Smooth muscle cell (in vitro differentiated cells): Measurements from ENCODE around the gene KBTBD2. TPM values are rescaled to one million over a fixed set of nuclear protein-coding genes. Genes with fewer than 3 reads are reported as not detected.

Experiments
- DNase-seq: peaks from one replicate; lab custom pipeline; 2025; ENCODE audit not compliant: unreplicated experiment; lab: John Stamatoyannopoulos, UW
- H2AFZ ChIP-seq: fragments of 200-600 bp; sonication (generic); 2 replicates; pipeline ENCODE4 v1.6.0; 2016; ENCODE audit warnings: antibody characterized with exemption, low read depth, mild to moderate bottlenecking
- H3F3A ChIP-seq: fragments of 200-600 bp; sonication (generic); 2 replicates; pipeline ENCODE4 v1.6.0; 2017; ENCODE audit warnings: antibody characterized with exemption, low read depth
- H3K27ac ChIP-seq: fragments of 200-600 bp; sonication (generic); 2 replicates; pipeline ENCODE4 v1.5.1; 2016; ENCODE audit warnings: low read depth, mild to moderate bottlenecking
- H3K27me3 ChIP-seq: fragments of 200-600 bp; sonication (generic); 2 replicates; pipeline ENCODE4 v1.6.1; 2016; ENCODE audit warnings: low read depth, mild to moderate bottlenecking
- H3K36me3 ChIP-seq: fragments of 200-600 bp; sonication (generic); 2 replicates; pipeline ENCODE4 v1.5.1; 2016; ENCODE audit warnings: low read depth
- H3K4me1 ChIP-seq: fragments of 200-600 bp; sonication (generic); 2 replicates; pipeline ENCODE4 v1.5.1; 2016; ENCODE audit warnings: low read depth
- H3K4me2 ChIP-seq: fragments of 200-600 bp; sonication (generic); 2 replicates; pipeline ENCODE4 v1.6.0; 2016; ENCODE audit warnings: mild to moderate bottlenecking
- H3K4me3 ChIP-seq: fragments of 200-600 bp; sonication (generic); 2 replicates; pipeline ENCODE4 v1.5.1; 2016; ENCODE audit warnings: mild to moderate bottlenecking
- H3K79me2 ChIP-seq: fragments of 200-600 bp; sonication (generic); 2 replicates; pipeline ENCODE4 v1.6.0; 2016; ENCODE audit warnings: low read depth, mild to moderate bottlenecking
- H3K9ac ChIP-seq: fragments of 200-600 bp; sonication (generic); 2 replicates; pipeline ENCODE4 v1.6.0; 2016; ENCODE audit warnings: low read depth
- H3K9me3 ChIP-seq: fragments of 200-600 bp; sonication (generic); replicated peaks from 2 replicates; pipeline ENCODE4 v1.5.1; 2016; ENCODE audit warnings: low read depth
- H4K20me1 ChIP-seq: fragments of 200-600 bp; sonication (generic); 2 replicates; pipeline ENCODE4 v1.6.0; 2016; ENCODE audit warnings: low read depth
- WGBS: methylation state at CpG from one replicate; pipeline ENCODE4 v1.1.7; 2016; ENCODE audit warnings: low lambda C conversion rate; 5-methylcytosine and 5-hydroxymethylcytosine counted together
- polyA plus RNA-seq: library from polyadenylated mRNA; unstranded; fragments of >200 nt; fragmentation: Nextera tagmentation; extraction: Ambion mirVana; gene quantifications from 2 replicates; pipeline ENCODE4 v1.2.1, GENCODE V29; 2016
- total RNA-seq: library from RNA; depleted of rRNA; stranded (reverse); fragments of >200 nt; gene quantifications from 2 replicates; pipeline ENCODE4 v1.2.3, GENCODE V29; 2014
- TF ChIP-seq, protein P1 (sequence below): fragments of 200-600 bp; sonication (generic); IDR thresholded peaks from 2 replicates; pipeline ENCODE4 v1.5.1; 2017; ENCODE audit warnings: borderline replicate concordance, mild to moderate bottlenecking, antibody characterized with exemption; ENCODE audit not compliant: insufficient read depth, poor library complexity, severe bottlenecking

KBTBD2 gene
- total and polyA plus RNA-seq, 2 experiments from 2014 or later: 25.6 to 32.7 TPM

DNA sequence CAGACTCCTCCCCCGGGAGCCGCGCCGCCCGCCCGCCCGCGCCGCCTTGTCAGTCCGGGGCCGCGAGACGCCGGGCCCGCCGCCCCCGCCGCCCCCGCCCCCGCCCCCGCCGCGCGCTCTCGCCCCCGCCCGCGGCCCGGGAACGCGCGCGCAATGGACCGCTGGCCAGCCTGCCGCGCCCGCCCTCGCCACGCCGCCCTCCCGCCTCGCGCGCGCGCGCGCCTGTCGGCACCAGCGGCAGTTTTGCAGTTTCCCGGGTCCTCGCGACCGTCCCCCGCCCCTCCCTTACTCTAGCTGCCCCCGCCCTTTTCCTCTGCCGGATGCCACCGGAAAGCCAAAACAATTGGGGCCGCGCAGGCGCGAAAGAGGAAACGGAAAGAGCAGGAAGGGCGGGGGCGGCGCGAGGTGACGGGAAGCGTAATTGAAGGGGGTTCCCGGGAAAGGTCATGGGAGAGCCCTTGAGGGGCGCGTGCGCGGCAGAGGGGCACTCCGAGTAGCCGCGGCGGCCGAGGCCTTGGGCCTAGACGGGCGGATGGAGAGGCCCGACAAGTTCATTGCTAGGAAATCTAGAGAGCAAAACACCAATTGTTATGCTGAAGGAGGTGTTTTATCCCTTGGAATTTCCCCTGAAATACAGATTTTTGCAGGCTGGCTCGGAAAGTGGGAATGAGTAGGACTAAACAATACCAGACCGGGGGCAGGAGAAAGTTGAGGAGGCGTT is 400 bp upstream of the KBTBD2 start:
- under 1% methylated on average over 34 of the region's 85 CpGs for WGBS
- H3K9me3 ChIP-seq: no peaks in the 10 kb centered on the region
- TF ChIP-seq, protein P1, sequence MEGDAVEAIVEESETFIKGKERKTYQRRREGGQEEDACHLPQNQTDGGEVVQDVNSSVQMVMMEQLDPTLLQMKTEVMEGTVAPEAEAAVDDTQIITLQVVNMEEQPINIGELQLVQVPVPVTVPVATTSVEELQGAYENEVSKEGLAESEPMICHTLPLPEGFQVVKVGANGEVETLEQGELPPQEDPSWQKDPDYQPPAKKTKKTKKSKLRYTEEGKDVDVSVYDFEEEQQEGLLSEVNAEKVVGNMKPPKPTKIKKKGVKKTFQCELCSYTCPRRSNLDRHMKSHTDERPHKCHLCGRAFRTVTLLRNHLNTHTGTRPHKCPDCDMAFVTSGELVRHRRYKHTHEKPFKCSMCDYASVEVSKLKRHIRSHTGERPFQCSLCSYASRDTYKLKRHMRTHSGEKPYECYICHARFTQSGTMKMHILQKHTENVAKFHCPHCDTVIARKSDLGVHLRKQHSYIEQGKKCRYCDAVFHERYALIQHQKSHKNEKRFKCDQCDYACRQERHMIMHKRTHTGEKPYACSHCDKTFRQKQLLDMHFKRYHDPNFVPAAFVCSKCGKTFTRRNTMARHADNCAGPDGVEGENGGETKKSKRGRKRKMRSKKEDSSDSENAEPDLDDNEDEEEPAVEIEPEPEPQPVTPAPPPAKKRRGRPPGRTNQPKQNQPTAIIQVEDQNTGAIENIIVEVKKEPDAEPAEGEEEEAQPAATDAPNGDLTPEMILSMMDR: no peak
- H3K27ac ChIP-seq: peak overlapping the region; percentile 97
- no peaks in the 10 kb centered on the region for H3K27me3 ChIP-seq
- H3F3A ChIP-seq: peaks cover 10% of the 10 kb centered on the region
- H2AFZ ChIP-seq: peak overlapping the region; percentile 93
- H3K36me3 ChIP-seq: no peaks in the 10 kb centered on the region
- H3K4me2 ChIP-seq: peak overlapping the region; percentile 91
- H3K79me2 ChIP-seq: peaks cover 37% of the 10 kb centered on the region
- peaks cover 15% of the 10 kb centered on the region for H3K4me1 ChIP-seq
- H3K9ac ChIP-seq: peak overlapping the region; percentile 93
- peak overlapping the region; percentile 63 for H3K4me3 ChIP-seq
- peaks cover 34% of the 10 kb centered on the region for H4K20me1 ChIP-seq
- peak; percentile 92 for DNase-seq

DNA sequence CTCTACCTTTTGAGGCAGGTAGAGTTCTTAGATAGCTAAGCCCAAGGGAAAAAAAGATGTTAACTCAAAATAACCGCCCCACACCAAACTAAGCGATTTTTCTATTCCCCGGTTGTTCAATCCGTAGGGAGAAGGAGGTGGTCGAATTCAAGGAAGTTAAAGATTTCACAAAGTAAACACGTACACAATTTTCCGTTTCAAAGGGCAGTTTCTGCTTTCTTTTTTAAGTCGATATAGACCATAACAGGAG is 842 bp downstream of the KBTBD2 start:
- Histone ChIP-seq H3K9me3 (no peaks in the 10 kb centered on the region), H3K4me1 (peaks cover 15% of the 10 kb centered on the region), H3K36me3 (no peaks in the 10 kb centered on the region), H3K4me3 (peak overlapping the region; percentile 63), H3K27ac (peak overlapping the region; percentile 87), H3K79me2 (peaks cover 50% of the 10 kb centered on the region), H3F3A (peaks cover 10% of the 10 kb centered on the region), H3K27me3 (no peaks in the 10 kb centered on the region), H3K9ac (peak overlapping the region; percentile 87), H3K4me2 (peak overlapping the region; percentile 91), H2AFZ (peak overlapping the region; percentile 64), H4K20me1 (peaks cover 46% of the 10 kb centered on the region)
- WGBS: under 1% methylated on average over 8 of the region's 8 CpGs
- no peak for DNase-seq
- TF ChIP-seq, protein P1: no peak

DNA sequence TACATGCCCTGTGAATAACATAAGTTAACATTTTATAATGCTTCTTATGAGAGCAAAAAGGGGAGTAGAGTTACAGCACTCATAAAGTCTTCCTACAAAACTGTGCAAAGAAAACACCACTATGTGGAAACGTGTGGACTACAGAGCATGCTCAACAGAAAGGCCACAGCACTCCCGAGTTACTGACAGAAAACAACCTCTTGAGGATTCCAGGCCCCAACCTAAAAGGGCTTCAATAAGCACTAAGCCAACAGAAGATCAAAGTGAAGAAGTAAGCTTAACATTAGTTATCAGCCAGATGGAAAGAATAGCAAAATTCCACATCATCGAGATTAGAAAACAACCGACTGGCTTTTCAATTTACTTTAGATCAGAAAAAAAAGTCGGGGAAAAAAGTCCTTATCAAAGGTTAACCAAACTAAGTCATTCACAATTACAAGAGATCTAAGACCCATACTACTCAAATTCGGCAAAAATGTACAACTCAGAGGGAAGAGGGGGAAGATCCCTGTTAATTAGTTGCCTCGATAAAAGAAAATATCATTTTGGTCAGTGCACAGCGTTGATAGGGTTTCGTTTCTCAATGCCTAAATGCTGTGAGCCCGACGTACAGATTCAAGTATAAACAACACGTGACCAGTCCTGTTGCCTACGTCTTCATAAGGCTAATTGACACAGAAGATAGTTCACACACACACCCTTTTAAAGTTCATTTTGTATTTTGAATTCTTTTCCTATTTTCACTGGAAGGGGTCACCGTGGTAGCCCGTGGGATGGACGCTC is 1.4 kb downstream of the KBTBD2 start:
- H2AFZ ChIP-seq: peak overlapping the region; percentile 64
- TF ChIP-seq, protein P1: no peak
- 2% methylated on average over 16 of the region's 16 CpGs for WGBS
- no peaks in the 10 kb centered on the region for H3K9me3 ChIP-seq
- no peak for DNase-seq
- peaks cover 52% of the 10 kb centered on the region for H4K20me1 ChIP-seq
- peak overlapping the region; percentile 91 for H3K4me2 ChIP-seq
- peak overlapping the region; percentile 63 for H3K4me3 ChIP-seq
- peaks cover 10% of the 10 kb centered on the region for H3F3A ChIP-seq
- H3K27me3 ChIP-seq: no peaks in the 10 kb centered on the region
- peak overlapping the region; percentile 87 for H3K27ac ChIP-seq
- peaks cover 55% of the 10 kb centered on the region for H3K79me2 ChIP-seq
- H3K9ac ChIP-seq: peak overlapping the region; percentile 87
- H3K4me1 ChIP-seq: peaks cover 15% of the 10 kb centered on the region
- no peaks in the 10 kb centered on the region for H3K36me3 ChIP-seq
